Stimulated activated memory B cell treated with anti-CD40 and anti-IgM and Interleukin-4, amounts not matched to agents 10 μg/mL and 1 μg/mL and 100 μg/mL, for 72 hours (primary cell): ENCODE results near the gene AVP.

Experiments
- ATAC-seq: fragments of 150-1000 bp; cut with Tn5 transposase; 2 replicates; pipeline ENCODE4 v1.10.0; 2021
- H3K27ac Mint-ChIP-seq: one replicate; pipeline ENCODE4 v1.8.0; 2022; ENCODE audit warnings: mild to moderate bottlenecking, mixed read lengths
- H3K27me3 Mint-ChIP-seq: one replicate; pipeline ENCODE4 v1.8.0; 2022; ENCODE audit warnings: mixed read lengths
- H3K36me3 Mint-ChIP-seq: one replicate; pipeline ENCODE4 v1.8.0; 2022; ENCODE audit warnings: mixed read lengths
- H3K4me1 Mint-ChIP-seq: one replicate; pipeline ENCODE4 v1.8.0; 2022; ENCODE audit warnings: mixed read lengths
- H3K4me3 Mint-ChIP-seq: one replicate; pipeline ENCODE4 v1.8.0; 2022; ENCODE audit warnings: mild to moderate bottlenecking, moderate library complexity, mixed read lengths
- H3K9me3 Mint-ChIP-seq: one replicate; pipeline ENCODE4 v1.8.0; 2022; ENCODE audit warnings: mixed read lengths

Gene AVP

GRCh38 chr20:3051385-3052019 is 33.0 kb downstream of the AVP start:
- no peak overlapping the region for H3K27ac Mint-ChIP-seq
- H3K36me3 Mint-ChIP-seq: peaks cover 25% of the 10 kb centered on the region
- H3K9me3 Mint-ChIP-seq: no peaks in the 10 kb centered on the region
- H3K27me3 Mint-ChIP-seq: no peaks in the 10 kb centered on the region
- H3K4me3 Mint-ChIP-seq: no peak overlapping the region
- peaks cover 12% of the 10 kb centered on the region for H3K4me1 Mint-ChIP-seq
- ATAC-seq: no peak

- Mint-ChIP-seq H3K4me1 (peaks cover 24% of the 10 kb centered on the region), H3K27me3 (no peaks in the 10 kb centered on the region), H3K4me3 (no peak overlapping the region), H3K27ac (peak overlapping the region; percentile 85), H3K36me3 (peaks cover 26% of the 10 kb centered on the region), H3K9me3 (no peaks in the 10 kb centered on the region)
- no peak for ATAC-seq
These were observed 36.8 kb downstream of the AVP start for GRCh38 chr20:3047486-3048419.

GRCh38 chr20:3046677-3047462 is 37.7 kb downstream of the AVP start:
- Mint-ChIP-seq H3K36me3 (peaks cover 29% of the 10 kb centered on the region), H3K9me3 (no peaks in the 10 kb centered on the region), H3K27me3 (no peaks in the 10 kb centered on the region), H3K27ac (peak overlapping the region; percentile 85), H3K4me1 (peaks cover 24% of the 10 kb centered on the region), H3K4me3 (peak overlapping the region; percentile 92)
- no peak for ATAC-seq

GRCh38 chr20:3045816-3046676 is 38.5 kb downstream of the AVP start, which contains the start of gene MRPS26:
TSS of gene MRPS26 (plus strand) at chr20:3046052. CDS start at chr20:3046069, 17 bp downstream.
- Mint-ChIP-seq H3K27ac (peak within 1 kb of the TSS; percentile 85), H3K9me3 (no peaks in the 10 kb centered on the region), H3K4me3 (peak within 1 kb of the TSS; percentile 92), H3K27me3 (no peaks in the 10 kb centered on the region), H3K36me3 (peaks cover 31% of the 10 kb centered on the region), H3K4me1 (peaks cover 24% of the 10 kb centered on the region)
- ATAC-seq: peak; percentile 97

GRCh38 chr20:3045042-3045815 is 39.3 kb downstream of the AVP start:
- peak; percentile 82 for ATAC-seq
- no peaks in the 10 kb centered on the region for H3K9me3 Mint-ChIP-seq
- peak overlapping the region; percentile 92 for H3K4me3 Mint-ChIP-seq
- peak overlapping the region; percentile 85 for H3K27ac Mint-ChIP-seq
- no peaks in the 10 kb centered on the region for H3K27me3 Mint-ChIP-seq
- H3K36me3 Mint-ChIP-seq: peaks cover 34% of the 10 kb centered on the region
- peaks cover 24% of the 10 kb centered on the region for H3K4me1 Mint-ChIP-seq

GRCh38 chr20:3044336-3044965 is 40.1 kb downstream of the AVP start:
- no peak for ATAC-seq
- Mint-ChIP-seq H3K27ac (peak overlapping the region; percentile 85), H3K4me3 (peak overlapping the region; percentile 46)

GRCh38 chr20:3043322-3043721 is 41.2 kb downstream of the AVP start, which contains the start of gene GNRH2:
TSS of gene GNRH2 (plus strand) at chr20:3043622. CDS start at chr20:3044415, 793 bp downstream.
- Mint-ChIP-seq H3K4me3 (peak within 1 kb of the TSS; percentile 46), H3K36me3 (peaks cover 30% of the 10 kb centered on the region), H3K9me3 (no peaks in the 10 kb centered on the region), H3K27ac (peak within 1 kb of the TSS; percentile 85), H3K4me1 (peaks cover 24% of the 10 kb centered on the region), H3K27me3 (no peaks in the 10 kb centered on the region)
- ATAC-seq: no peak

More at GRCh38 chr20:3044336-3044965, 40.1 kb downstream of the AVP start:
- Mint-ChIP-seq H3K9me3 (no peaks in the 10 kb centered on the region), H3K27me3 (no peaks in the 10 kb centered on the region), H3K36me3 (peaks cover 31% of the 10 kb centered on the region), H3K4me1 (peaks cover 24% of the 10 kb centered on the region)

- Mint-ChIP-seq H3K4me1 (peaks cover 24% of the 10 kb centered on the region), H3K9me3 (no peaks in the 10 kb centered on the region), H3K36me3 (peaks cover 29% of the 10 kb centered on the region), H3K4me3 (no peak overlapping the region), H3K27me3 (no peaks in the 10 kb centered on the region), H3K27ac (no peak overlapping the region)
- no peak for ATAC-seq
These were observed 41.9 kb downstream of the AVP start for GRCh38 chr20:3042625-3043024.

- H3K27ac Mint-ChIP-seq: no peak overlapping the region
- H3K27me3 Mint-ChIP-seq: no peaks in the 10 kb centered on the region
- peaks cover 17% of the 10 kb centered on the region for H3K4me1 Mint-ChIP-seq
- H3K9me3 Mint-ChIP-seq: no peaks in the 10 kb centered on the region
- ATAC-seq: no peak
- peaks cover 28% of the 10 kb centered on the region for H3K36me3 Mint-ChIP-seq
- no peak overlapping the region for H3K4me3 Mint-ChIP-seq
These were observed 42.6 kb downstream of the AVP start for GRCh38 chr20:3041854-3042409.

GRCh38 chr20:3040086-3040485 is 44.4 kb downstream of the AVP start:
- H3K27ac Mint-ChIP-seq: no peak overlapping the region
- peaks cover 3% of the 10 kb centered on the region for H3K4me1 Mint-ChIP-seq
- H3K4me3 Mint-ChIP-seq: no peak overlapping the region
- ATAC-seq: no peak
- peaks cover 39% of the 10 kb centered on the region for H3K36me3 Mint-ChIP-seq
- no peaks in the 10 kb centered on the region for H3K27me3 Mint-ChIP-seq
- H3K9me3 Mint-ChIP-seq: no peaks in the 10 kb centered on the region

GRCh38 chr20:3039426-3039825 is 45.1 kb downstream of the AVP start:
- Mint-ChIP-seq H3K4me1 (no peaks in the 10 kb centered on the region), H3K9me3 (no peaks in the 10 kb centered on the region), H3K4me3 (no peak overlapping the region), H3K27ac (no peak overlapping the region), H3K36me3 (peaks cover 44% of the 10 kb centered on the region), H3K27me3 (no peaks in the 10 kb centered on the region)
- no peak for ATAC-seq

- ATAC-seq: no peak
- no peaks in the 10 kb centered on the region for H3K9me3 Mint-ChIP-seq
- peaks cover 44% of the 10 kb centered on the region for H3K36me3 Mint-ChIP-seq
- no peaks in the 10 kb centered on the region for H3K27me3 Mint-ChIP-seq
- H3K27ac Mint-ChIP-seq: no peak overlapping the region
- H3K4me1 Mint-ChIP-seq: no peaks in the 10 kb centered on the region
- H3K4me3 Mint-ChIP-seq: no peak overlapping the region
These were observed 46.1 kb downstream of the AVP start for GRCh38 chr20:3038454-3038853.

- H3K27ac Mint-ChIP-seq: no peak overlapping the region
- no peaks in the 10 kb centered on the region for H3K4me1 Mint-ChIP-seq
- H3K4me3 Mint-ChIP-seq: no peak overlapping the region
- no peaks in the 10 kb centered on the region for H3K27me3 Mint-ChIP-seq
- ATAC-seq: no peak
- no peaks in the 10 kb centered on the region for H3K9me3 Mint-ChIP-seq
- H3K36me3 Mint-ChIP-seq: peaks cover 44% of the 10 kb centered on the region
These were observed 46.9 kb downstream of the AVP start for GRCh38 chr20:3037654-3038053.
